ENCODE data around the gene PCDH15. TPM values are rescaled to one million over a fixed set of nuclear protein-coding genes. Genes with fewer than 3 reads are reported as not detected.

The PCDH15 gene
- total and polyA plus RNA-seq, 2 experiments from 2014 or later: 0.29 to 0.66 TPM

- TF ChIP-seq ZNF462 (CRISPR knock-in tag; IDR thresholded peaks at IDR 0.05): no peak
These were observed 42.1 kb upstream of the PCDH15 start (continued) for GRCh38 chr10:54843085-54843646.

DNA sequence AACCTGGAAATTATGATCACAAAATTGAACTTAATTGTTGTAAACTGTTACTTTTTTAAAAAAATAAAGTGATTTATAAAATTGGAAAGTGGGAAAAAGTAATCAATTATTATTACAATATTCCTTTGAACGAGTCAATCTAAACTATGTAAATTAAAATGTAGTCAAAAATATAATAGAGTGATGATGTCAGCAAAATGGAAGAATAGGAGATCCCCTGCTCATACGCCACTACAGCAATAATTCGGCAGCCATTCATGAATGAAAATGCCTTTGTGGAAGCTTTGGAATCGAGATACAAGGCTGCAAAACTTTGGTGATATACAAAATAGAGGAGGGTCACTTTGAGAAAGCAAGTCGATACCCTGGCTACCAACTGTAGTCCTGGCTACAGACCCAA, 36.4 kb upstream of the PCDH15 start:
- H4K20me1 ChIP-seq (replicated peaks; ENCODE audit: insufficient read depth): no peaks in the 10 kb centered on the region
- no peak overlapping the region for H3K4me2 ChIP-seq
- Mint-ChIP-seq H3K9me3 (peaks cover 7% of the 10 kb centered on the region; the same call in 1 of the 3 replicates), H3K36me3 (ENCODE audit: low read depth) (0 out of 3 replicates have a peak, but pooled peaks cover 4% of the 10 kb centered on the region), H3K4me3 (no peak overlapping the region), H3K4me1 (peaks cover 2% of the 10 kb centered on the region; the same call in 1 of the 3 replicates), H3K27me3 (ENCODE audit: insufficient read depth, low read depth, poor library complexity) (peaks cover 2% of the 10 kb centered on the region), H3K27ac (no peak overlapping the region)
- H3K36me3 ChIP-seq (ENCODE audit: insufficient read depth): no peaks in the 10 kb centered on the region
- DNase-seq (ENCODE audit: low spot score) (no peak), ATAC-seq (no peak)
- H3F3A ChIP-seq (replicated peaks; ENCODE audit: low read depth): no peaks in the 10 kb centered on the region
- H3K27ac ChIP-seq (ENCODE audit: low read depth): no peak overlapping the region
- H3K4me1 ChIP-seq (ENCODE audit: insufficient read depth): peaks cover 3% of the 10 kb centered on the region; the same call in 1 of the 2 replicates
- no peaks in the 10 kb centered on the region; the same call in 1 of the 2 replicates for H3K9me2 ChIP-seq (ENCODE audit: insufficient read depth)
- no peaks in the 10 kb centered on the region for H3K27me3 ChIP-seq (ENCODE audit: insufficient read depth)
- no peak overlapping the region for H3K4me3 ChIP-seq
- no peak overlapping the region for H2AFZ ChIP-seq
- no peaks in the 10 kb centered on the region for H3K79me2 ChIP-seq (replicated peaks; ENCODE audit: insufficient read depth)
- TF ChIP-seq POLR2AphosphoS5 (IDR thresholded peaks at IDR 0.05; ENCODE audit: low read depth): no peak
- TF ChIP-seq ZNF462 (CRISPR knock-in tag; IDR thresholded peaks at IDR 0.05): no peak
- TF ChIP-seq EZH2 (IDR thresholded peaks at IDR 0.05; ENCODE audit: low read depth, unreplicated experiment): no peak
